GM21529 (cell line): ENCODE results near the gene SCN2B.
"Not testable (repeated sequence)": the region's sequence is repeated elsewhere in the genome, so short reads cannot be mapped to it uniquely, and the experiment has no call there.

Experiments
- ATAC-seq: cut with Tn5 transposase; IDR thresholded peaks from one replicate; pipeline ENCODE4 v1.9.1; 2021; ENCODE audit not compliant: unreplicated experiment

The SCN2B gene

GRCh38 chr11:118207079-118207478, 30.6 kb upstream of the SCN2B start:
- no peak for ATAC-seq

- ATAC-seq = no peak
Measured at GRCh38 chr11:118206391-118207031, 30.1 kb upstream of the SCN2B start.

GRCh38 chr11:118205606-118206378, 29.4 kb upstream of the SCN2B start:
- no peak for ATAC-seq

GRCh38 chr11:118202599-118203422, 26.4 kb upstream of the SCN2B start:
- no peak for ATAC-seq

- ATAC-seq = no peak
Measured at GRCh38 chr11:118201966-118202365, 25.5 kb upstream of the SCN2B start.

GRCh38 chr11:118200901-118201680, 24.7 kb upstream of the SCN2B start:
- no peak for ATAC-seq

GRCh38 chr11:118200497-118200896, 24.1 kb upstream of the SCN2B start:
- ATAC-seq = no peak

GRCh38 chr11:118199135-118199534, 22.7 kb upstream of the SCN2B start:
- ATAC-seq = no peak

GRCh38 chr11:118198370-118198769, 21.9 kb upstream of the SCN2B start:
- ATAC-seq = no peak

GRCh38 chr11:118194835-118195627, 18.6 kb upstream of the SCN2B start:
- ATAC-seq = no peak

GRCh38 chr11:118193910-118194566, 17.6 kb upstream of the SCN2B start:
- ATAC-seq = no peak

- not testable (repeated sequence) for ATAC-seq
Measured at GRCh38 chr11:118192817-118193216, 16.4 kb upstream of the SCN2B start.

- ATAC-seq = not testable (repeated sequence)
Measured at GRCh38 chr11:118190942-118191506, 14.6 kb upstream of the SCN2B start.

GRCh38 chr11:118186346-118187107, 10.1 kb upstream of the SCN2B start:
- ATAC-seq = no peak

GRCh38 chr11:118184784-118185579, 8.5 kb upstream of the SCN2B start:
- no peak for ATAC-seq

GRCh38 chr11:118183691-118184090, 7.3 kb upstream of the SCN2B start:
- ATAC-seq = not testable (repeated sequence)

- no peak for ATAC-seq
Measured at GRCh38 chr11:118180300-118180703, 3.9 kb upstream of the SCN2B start.

- no peak for ATAC-seq
Measured at GRCh38 chr11:118176778-118177134, 317 bp upstream of the SCN2B start.
